Lower lobe of right lung (tissue), 2 donors: Measurements from ENCODE around the gene DTL. TPM values are rescaled to one million over a fixed set of nuclear protein-coding genes. Genes with fewer than 3 reads are reported as not detected.
A peak's percentile ranks its signal among the peaks of the same experiment; 100 is the strongest.

Experiments used
- ATAC-seq, 2 donors: fragments of 200-7000 bp; cut with Tn5 transposase; one replicate each; pipeline ENCODE4 v1.9.1; 2020 to 2022; ENCODE audit warnings: mild to moderate bottlenecking in 2 of 2, moderate library complexity in 2 of 2
- DNase-seq: peaks from one replicate; pipeline ENCODE4 v3.0.0-alpha.2; 2020
- H3K27ac ChIP-seq: fragments of 200-600 bp; one replicate; pipeline ENCODE4 v1.8.0; 2022
- H3K27me3 ChIP-seq: fragments of 200-600 bp; one replicate; pipeline ENCODE4 v1.8.0; 2022; ENCODE audit warnings: low read depth
- H3K36me3 ChIP-seq: fragments of 200-600 bp; one replicate; pipeline ENCODE4 v1.8.0; 2022; ENCODE audit warnings: mild to moderate bottlenecking
- H3K4me1 ChIP-seq: fragments of 200-600 bp; one replicate; pipeline ENCODE4 v1.8.0; 2022
- H3K4me3 ChIP-seq: fragments of 200-600 bp; one replicate; pipeline ENCODE4 v1.8.0; 2022; ENCODE audit warnings: mild to moderate bottlenecking
- H3K9me3 ChIP-seq: fragments of 200-600 bp; one replicate; pipeline ENCODE4 v1.8.0; 2022
- intact Hi-C: fragments of 100-400 bp; cut with DNase I; formaldehyde crosslinking; loops from one replicate; pipeline ENCODE4 v1.11.0; 2022
- total RNA-seq: library from RNA; stranded (reverse); fragmentation: NEBNext Ultra II Directional; extraction: Animal tissue kit (Norgen Biotek cat#: 25700); gene quantifications from one replicate; pipeline ENCODE4 v1.2.1, GENCODE V29; 2021
- TF ChIP-seq, protein P1 (sequence below): fragments of 200-600 bp; IDR thresholded peaks from one replicate; pipeline ENCODE4 v1.8.0; 2022; ENCODE audit warnings: antibody characterized with exemption, mild to moderate bottlenecking
- donor health status: DM: no; HTN: yes; CAD: no; lungs with severe emphysema.

Gene DTL
- total RNA-seq, 1 donor from 2014 or later: 3.9 TPM

DNA sequence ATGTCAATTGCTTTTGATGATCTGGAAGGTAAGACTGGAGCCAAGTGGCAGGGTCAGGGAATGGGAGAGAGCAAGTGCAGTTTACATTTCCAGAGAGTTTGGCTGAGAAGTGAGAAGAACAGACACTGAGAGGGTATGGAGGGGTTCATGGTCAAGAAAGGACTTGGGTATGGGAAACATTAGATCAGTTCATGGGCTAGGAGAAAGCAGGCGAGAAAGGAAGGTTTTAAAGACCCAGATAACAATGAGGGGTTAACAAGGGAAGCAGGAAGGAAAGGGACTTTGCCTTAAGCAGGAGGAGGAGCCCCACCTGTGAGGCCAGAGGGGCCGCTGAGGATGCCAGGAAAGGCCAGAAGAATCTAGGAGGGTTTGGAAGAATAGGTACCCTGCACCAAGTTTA is 78.2 kb downstream of the DTL start:
- Histone ChIP-seq H3K9me3 (no peaks in the 10 kb centered on the region), H3K27me3 (no peaks in the 10 kb centered on the region), H3K36me3 (no peaks in the 10 kb centered on the region), H3K4me1 (peaks cover 22% of the 10 kb centered on the region), H3K4me3 (no peak overlapping the region), H3K27ac (no peak overlapping the region)
- intact Hi-C loops: no loop called here
- TF ChIP-seq, protein P1, sequence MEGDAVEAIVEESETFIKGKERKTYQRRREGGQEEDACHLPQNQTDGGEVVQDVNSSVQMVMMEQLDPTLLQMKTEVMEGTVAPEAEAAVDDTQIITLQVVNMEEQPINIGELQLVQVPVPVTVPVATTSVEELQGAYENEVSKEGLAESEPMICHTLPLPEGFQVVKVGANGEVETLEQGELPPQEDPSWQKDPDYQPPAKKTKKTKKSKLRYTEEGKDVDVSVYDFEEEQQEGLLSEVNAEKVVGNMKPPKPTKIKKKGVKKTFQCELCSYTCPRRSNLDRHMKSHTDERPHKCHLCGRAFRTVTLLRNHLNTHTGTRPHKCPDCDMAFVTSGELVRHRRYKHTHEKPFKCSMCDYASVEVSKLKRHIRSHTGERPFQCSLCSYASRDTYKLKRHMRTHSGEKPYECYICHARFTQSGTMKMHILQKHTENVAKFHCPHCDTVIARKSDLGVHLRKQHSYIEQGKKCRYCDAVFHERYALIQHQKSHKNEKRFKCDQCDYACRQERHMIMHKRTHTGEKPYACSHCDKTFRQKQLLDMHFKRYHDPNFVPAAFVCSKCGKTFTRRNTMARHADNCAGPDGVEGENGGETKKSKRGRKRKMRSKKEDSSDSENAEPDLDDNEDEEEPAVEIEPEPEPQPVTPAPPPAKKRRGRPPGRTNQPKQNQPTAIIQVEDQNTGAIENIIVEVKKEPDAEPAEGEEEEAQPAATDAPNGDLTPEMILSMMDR: no peak
- ATAC-seq (no peak), DNase-seq (no peak)

DNA sequence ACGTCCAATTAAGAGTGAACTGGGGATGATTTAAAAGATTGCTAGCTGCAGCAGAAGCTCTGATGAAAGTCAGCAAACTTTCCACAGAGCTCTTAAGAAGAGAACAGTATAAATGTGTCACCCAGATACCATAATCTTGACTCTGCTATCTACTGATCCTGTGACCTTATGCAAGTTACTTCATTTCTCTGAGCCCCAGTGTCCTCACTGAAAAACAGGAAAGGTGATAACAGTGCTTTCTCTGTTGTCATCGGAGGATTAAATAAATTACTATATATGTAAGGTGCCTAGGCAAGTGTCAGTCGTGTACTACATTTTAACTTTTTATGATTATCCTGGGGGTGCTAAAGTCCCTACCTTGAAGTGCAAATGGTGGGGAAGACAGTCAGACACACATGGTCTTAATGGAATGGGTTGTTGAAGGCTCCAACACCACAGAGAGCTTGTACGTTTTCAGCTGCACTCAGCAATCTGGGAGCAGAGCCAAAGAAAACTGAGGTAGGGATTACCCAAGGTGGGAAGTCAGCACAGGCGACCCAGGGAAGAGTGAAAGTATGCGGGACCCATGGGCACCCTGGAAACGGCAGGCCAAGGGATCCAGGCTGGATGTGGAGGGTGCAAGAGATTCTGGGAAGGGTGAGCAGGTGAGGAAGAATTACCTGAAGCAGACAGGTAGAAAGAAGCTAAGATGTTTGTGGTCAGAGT is 82.8 kb downstream of the DTL start:
- intact Hi-C loops: no loop called here
- peak; percentile 35 to 76 for ATAC-seq
- Histone ChIP-seq H3K27me3 (no peaks in the 10 kb centered on the region), H3K4me1 (no peaks in the 10 kb centered on the region), H3K36me3 (no peaks in the 10 kb centered on the region), H3K4me3 (no peak overlapping the region), H3K27ac (no peak overlapping the region), H3K9me3 (no peaks in the 10 kb centered on the region)
- TF ChIP-seq, protein P1: no peak
- no peak for DNase-seq

DNA sequence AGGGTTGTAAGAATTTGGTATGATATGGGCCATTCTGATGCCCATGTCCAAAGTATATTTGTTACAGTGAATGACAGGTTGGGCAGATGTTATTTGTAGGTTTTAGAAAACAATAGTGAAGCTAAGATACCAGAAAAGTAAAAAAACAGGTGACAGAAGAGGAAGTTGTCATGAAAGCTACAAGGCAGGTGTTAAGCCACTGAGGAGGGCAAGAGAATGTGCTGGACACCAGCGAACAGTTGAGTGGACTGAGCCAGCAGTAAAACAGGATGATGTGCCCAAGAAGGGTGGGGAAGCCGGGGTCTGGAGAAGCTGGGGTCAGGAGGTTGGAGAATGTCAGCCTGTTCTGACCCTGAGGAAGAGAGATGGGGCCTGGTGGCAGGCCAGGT is 83.3 kb downstream of the DTL start:
- ATAC-seq (no peak), DNase-seq (no peak)
- no peaks in the 10 kb centered on the region for H3K36me3 ChIP-seq
- no peaks in the 10 kb centered on the region for H3K9me3 ChIP-seq
- no peaks in the 10 kb centered on the region for H3K27me3 ChIP-seq
- H3K4me1 ChIP-seq: no peaks in the 10 kb centered on the region
- no peak overlapping the region for H3K27ac ChIP-seq
- intact Hi-C loops: no loop called here
- H3K4me3 ChIP-seq: no peak overlapping the region
- TF ChIP-seq, protein P1: no peak

DNA sequence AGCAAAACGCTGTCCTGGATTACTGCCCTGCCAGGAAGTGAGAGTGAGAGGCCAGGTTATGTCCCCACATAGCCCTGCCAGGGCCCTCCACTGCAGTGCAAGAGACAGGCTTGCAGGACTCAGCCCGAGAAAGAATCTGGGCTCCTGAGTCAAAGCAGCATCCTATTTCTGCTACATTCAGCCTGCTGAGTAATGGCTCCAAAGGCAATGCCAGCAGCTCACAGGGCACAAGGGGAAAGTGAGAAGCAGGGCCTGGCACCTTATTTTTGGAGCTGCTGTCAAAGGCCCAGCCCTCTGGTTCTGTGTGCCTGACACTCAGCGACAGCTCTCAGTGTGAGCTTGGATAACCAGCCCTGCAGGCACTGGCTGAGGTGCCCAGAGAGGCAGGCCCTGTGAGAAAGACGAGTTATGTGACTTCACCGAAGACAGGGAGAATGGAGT is 83.9 kb downstream of the DTL start:
- peak in 1 of 2 donors; percentile 32 for ATAC-seq
- H3K27ac ChIP-seq: no peak overlapping the region
- H3K9me3 ChIP-seq: no peaks in the 10 kb centered on the region
- no peak for DNase-seq
- no peaks in the 10 kb centered on the region for H3K36me3 ChIP-seq
- TF ChIP-seq, protein P1: no peak
- H3K4me1 ChIP-seq: no peaks in the 10 kb centered on the region
- H3K27me3 ChIP-seq: no peaks in the 10 kb centered on the region
- intact Hi-C loops: no loop called here
- H3K4me3 ChIP-seq: no peak overlapping the region

DNA sequence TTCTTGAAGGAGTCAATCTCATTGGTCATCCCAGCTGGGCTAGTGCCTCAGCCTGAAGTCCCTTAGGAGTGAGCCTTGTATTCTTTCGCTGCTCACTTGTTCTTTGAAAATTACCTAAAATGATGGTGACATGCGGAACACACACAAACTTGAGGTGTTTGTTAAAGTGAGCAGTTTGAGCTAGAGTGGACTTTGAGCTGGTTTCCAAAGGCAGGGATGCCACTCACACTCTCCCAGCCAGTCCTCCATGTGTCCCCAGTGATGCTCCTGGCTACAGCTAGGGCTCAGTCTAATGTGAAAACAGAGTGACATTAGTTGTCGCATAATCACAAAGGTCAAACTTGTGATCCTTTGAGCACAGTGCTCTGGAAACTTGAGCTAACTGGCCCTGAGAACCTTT is 84.3 kb downstream of the DTL start:
- intact Hi-C loops: no loop called here
- no peak overlapping the region for H3K4me3 ChIP-seq
- no peaks in the 10 kb centered on the region for H3K36me3 ChIP-seq
- H3K9me3 ChIP-seq: no peaks in the 10 kb centered on the region
- no peak for ATAC-seq
- no peaks in the 10 kb centered on the region for H3K27me3 ChIP-seq
- no peak for DNase-seq
- no peaks in the 10 kb centered on the region for H3K4me1 ChIP-seq
- no peak overlapping the region for H3K27ac ChIP-seq
- TF ChIP-seq, protein P1: no peak
